Measurements from ENCODE around the gene SLC33A1.

DNA sequence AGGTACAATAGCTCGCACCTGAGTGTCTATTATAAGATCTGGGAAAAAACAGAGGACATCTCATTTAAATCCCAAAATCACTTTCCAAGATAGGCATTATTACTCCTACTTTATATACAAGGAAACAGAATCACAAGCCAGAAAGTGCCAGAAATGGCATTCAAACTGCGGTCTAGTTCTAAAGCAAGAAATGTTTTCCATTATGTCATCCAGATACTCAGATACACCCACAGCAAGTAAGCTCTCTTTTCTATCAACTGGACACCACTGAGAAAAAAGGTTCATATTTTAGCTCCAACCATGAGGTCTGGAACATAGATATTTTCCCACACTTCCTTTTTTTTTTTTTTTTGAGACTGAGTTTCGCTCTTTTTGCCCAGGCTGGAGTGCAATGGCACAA, 8.1 kb downstream of the SLC33A1 start:
- TF ChIP-seq TAF1 (IDR thresholded peaks at IDR 0.05; ENCODE audit: borderline replicate concordance, low read depth, low read length) (no peak), POLR2A (IDR thresholded peaks at IDR 0.05; ENCODE audit: low read depth, low read length) (no peak)

Measured in GM12892 (cell line).